ENCODE results near the gene LRRN1. TPM values are rescaled to one million over a fixed set of nuclear protein-coding genes. Genes with fewer than 3 reads are reported as not detected.
"Not testable (repeated sequence)": the region's sequence is repeated elsewhere in the genome, so short reads cannot be mapped to it uniquely, and the experiment has no call there.

The LRRN1 gene
- total and polyA plus RNA-seq, 10 donors = 0.20 to 8.0 (median 4.1) TPM

GRCh38 chr3:3826521-3826920 is 27.3 kb downstream of the LRRN1 start:
- Histone ChIP-seq H3K27ac (no peak overlapping the region), H3K36me3 (peaks cover 0 to 8% (median 0%) of the 10 kb centered on the region in 6 donors), H3K27me3 (replicated peaks in 1 of 7) (no peaks in the 10 kb centered on the region), H3K4me3 (no peak overlapping the region), H3K9me3 (no peaks in the 10 kb centered on the region), H3K4me1 (no peaks in the 10 kb centered on the region)
- TF ChIP-seq POLR2AphosphoS5 (IDR thresholded peaks at IDR 0.05) = no peak
- no peak for TF ChIP-seq POLR2A (IDR thresholded peaks at IDR 0.05)
- TF ChIP-seq CTCF (IDR thresholded peaks at IDR 0.05 in 8 of 11, conservative IDR thresholded peaks at IDR 0.05 in 3 of 11) = no peak
- intact Hi-C loops (cut with DNase I; ENCODE audit: low total_unique reads) = no loop called here
- DNase-seq = no peak
- 80 to 89% (median 87%) methylated on average over 4 of the region's 4 CpGs for WGBS, 5 donors

GRCh38 chr3:3827111-3827510 is 27.9 kb downstream of the LRRN1 start:
- WGBS, 5 donors = 89 to 95% (median 92%) methylated on average over 1 of the region's 1 CpG
- no peaks in the 10 kb centered on the region for H3K27me3 ChIP-seq (replicated peaks in 1 of 7)
- H3K4me3 ChIP-seq = no peak overlapping the region
- H3K9me3 ChIP-seq = peaks cover 0 to 4% (median 2%) of the 10 kb centered on the region in 8 donors
- intact Hi-C loops (cut with DNase I; ENCODE audit: low total_unique reads) = no loop called here
- TF ChIP-seq POLR2A (IDR thresholded peaks at IDR 0.05) = no peak
- TF ChIP-seq POLR2AphosphoS5 (IDR thresholded peaks at IDR 0.05) = no peak
- TF ChIP-seq CTCF (IDR thresholded peaks at IDR 0.05 in 8 of 11, conservative IDR thresholded peaks at IDR 0.05 in 3 of 11) = no peak
- H3K36me3 ChIP-seq = peaks cover 0 to 3% (median 0%) of the 10 kb centered on the region in 6 donors
- no peak overlapping the region for H3K27ac ChIP-seq
- H3K4me1 ChIP-seq = no peaks in the 10 kb centered on the region
- no peak for DNase-seq

GRCh38 chr3:3828417-3828816 is 29.2 kb downstream of the LRRN1 start:
- peaks cover 0 to 17% (median 15%) of the 10 kb centered on the region in 8 donors for H3K9me3 ChIP-seq
- H3K36me3 ChIP-seq; H3K27ac ChIP-seq; H3K4me3 ChIP-seq; DNase-seq; H3K4me1 ChIP-seq; intact Hi-C loops (cut with DNase I; ENCODE audit: low total_unique reads); H3K27me3 ChIP-seq (replicated peaks in 1 of 7): not testable (repeated sequence)
- WGBS, 5 donors = 80 to 84% (median 82%) methylated on average over 3 of the region's 3 CpGs

- intact Hi-C loops (cut with DNase I; ENCODE audit: low total_unique reads) = no loop called here
- WGBS, 5 donors = 67 to 73% (median 72%) methylated on average over 3 of the region's 3 CpGs
- H3K4me1 ChIP-seq = no peaks in the 10 kb centered on the region
- no peak overlapping the region for H3K4me3 ChIP-seq
- H3K36me3 ChIP-seq = no peaks in the 10 kb centered on the region
- DNase-seq = no peak
- H3K27me3 ChIP-seq (replicated peaks in 1 of 7) = no peaks in the 10 kb centered on the region
- TF ChIP-seq POLR2AphosphoS5 (IDR thresholded peaks at IDR 0.05) (no peak), POLR2A (IDR thresholded peaks at IDR 0.05) (no peak), CTCF (IDR thresholded peaks at IDR 0.05 in 8 of 11, conservative IDR thresholded peaks at IDR 0.05 in 3 of 11) (no peak)
- H3K9me3 ChIP-seq = peaks cover 2 to 56% (median 43%) of the 10 kb centered on the region in 8 donors
- no peak overlapping the region for H3K27ac ChIP-seq
Observed at GRCh38 chr3:3836845-3837244, 37.6 kb downstream of the LRRN1 start.

- no peak overlapping the region for H3K4me3 ChIP-seq
- peaks cover 0 to 22% (median 0%) of the 10 kb centered on the region in 6 donors for H3K36me3 ChIP-seq
- TF ChIP-seq POLR2AphosphoS5 (IDR thresholded peaks at IDR 0.05) (no peak), POLR2A (IDR thresholded peaks at IDR 0.05) (no peak), CTCF (IDR thresholded peaks at IDR 0.05 in 8 of 11, conservative IDR thresholded peaks at IDR 0.05 in 3 of 11) (no peak)
- no peaks in the 10 kb centered on the region for H3K27me3 ChIP-seq (replicated peaks in 1 of 7)
- peaks cover 0 to 38% (median 26%) of the 10 kb centered on the region in 8 donors for H3K9me3 ChIP-seq
- 91 to 97% (median 96%) methylated on average over 2 of the region's 2 CpGs for WGBS, 5 donors
- no peaks in the 10 kb centered on the region for H3K4me1 ChIP-seq
- no peak for DNase-seq
- no peak overlapping the region for H3K27ac ChIP-seq
- intact Hi-C loops (cut with DNase I; ENCODE audit: low total_unique reads) = no loop called here
Observed at GRCh38 chr3:3842356-3842755, 43.1 kb downstream of the LRRN1 start.

Data from spleen (tissue), 11 donors.